NCI-H2107 treated with DMSO at 0.1 percent for 48 hours (cell line): Measurements from ENCODE around the gene CFAP65.

Experiments
- DNase-seq: peaks from one replicate; lab custom pipeline; 2025; ENCODE audit not compliant: unreplicated experiment; lab: John Stamatoyannopoulos, UW

The CFAP65 gene

DNA sequence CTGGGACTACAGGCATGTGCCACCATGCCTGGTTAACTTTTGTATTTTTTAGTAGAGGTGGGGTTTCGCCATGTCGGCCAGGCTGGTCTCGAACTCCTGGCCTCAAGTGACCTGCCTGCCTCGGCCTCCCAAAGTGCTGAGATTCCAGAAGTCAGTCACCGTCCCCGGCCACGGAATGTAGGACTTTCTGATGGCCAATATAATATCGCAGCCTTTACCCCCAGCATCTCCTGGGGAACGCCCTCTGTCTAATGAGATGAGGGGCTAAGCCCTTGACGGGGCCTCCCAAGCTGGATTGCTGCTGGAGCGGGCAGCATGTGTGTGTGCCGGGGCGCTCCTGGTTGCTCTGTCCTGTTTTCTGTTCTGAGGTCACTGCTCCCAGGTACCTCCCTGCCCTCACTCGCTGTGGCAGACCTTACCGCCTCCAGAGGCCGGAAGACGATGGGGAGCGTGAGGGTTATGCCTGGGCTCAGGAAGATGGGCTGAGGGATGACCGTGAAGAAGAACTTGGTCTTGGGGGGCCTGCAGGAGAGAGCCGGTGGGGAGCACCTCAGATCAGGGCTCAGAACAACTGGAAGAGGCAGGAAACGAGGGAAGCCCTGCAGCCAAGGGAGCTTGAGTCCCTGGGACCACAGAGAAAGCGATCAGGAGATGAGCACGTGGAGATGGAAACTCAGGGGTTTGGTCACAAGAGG lies 9.1 kb downstream of the CFAP65 start:
- DNase-seq: no peak

DNA sequence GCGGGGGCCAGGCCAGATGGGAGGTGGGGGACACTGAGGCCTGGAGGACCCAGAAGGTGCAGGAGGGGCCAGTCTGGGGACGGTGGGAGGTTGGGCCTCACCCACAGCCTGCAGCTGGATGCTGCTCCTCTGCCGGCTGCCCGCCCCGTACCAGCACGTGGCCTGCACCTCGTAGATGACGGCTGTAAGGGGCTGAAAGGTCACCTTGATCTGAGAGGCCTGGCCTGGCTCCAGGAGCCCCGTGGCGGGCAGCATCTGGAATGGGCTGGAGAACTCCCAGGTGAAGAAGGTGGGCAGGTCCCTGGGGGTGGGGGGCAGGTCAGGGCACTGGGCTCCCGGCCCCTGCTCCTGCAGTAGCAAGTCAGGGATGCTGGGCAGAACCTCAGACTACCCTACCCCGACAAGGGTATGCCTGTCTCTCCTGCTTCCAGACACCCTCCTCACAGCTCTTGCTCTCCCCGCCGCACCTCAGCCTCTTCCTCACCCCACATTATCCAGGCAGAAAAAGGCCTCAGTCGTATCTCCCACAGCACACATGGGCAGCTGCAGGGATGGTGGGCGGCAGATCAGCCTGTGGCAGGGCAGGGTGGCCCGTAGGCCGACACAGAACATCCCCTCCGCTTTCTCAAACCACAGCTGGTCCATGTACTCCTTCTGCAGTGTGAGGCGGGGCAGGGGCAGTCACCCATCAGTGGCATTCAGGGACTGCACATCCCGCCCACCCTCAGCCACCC lies 10.1 kb downstream of the CFAP65 start:
- no peak for DNase-seq

DNA sequence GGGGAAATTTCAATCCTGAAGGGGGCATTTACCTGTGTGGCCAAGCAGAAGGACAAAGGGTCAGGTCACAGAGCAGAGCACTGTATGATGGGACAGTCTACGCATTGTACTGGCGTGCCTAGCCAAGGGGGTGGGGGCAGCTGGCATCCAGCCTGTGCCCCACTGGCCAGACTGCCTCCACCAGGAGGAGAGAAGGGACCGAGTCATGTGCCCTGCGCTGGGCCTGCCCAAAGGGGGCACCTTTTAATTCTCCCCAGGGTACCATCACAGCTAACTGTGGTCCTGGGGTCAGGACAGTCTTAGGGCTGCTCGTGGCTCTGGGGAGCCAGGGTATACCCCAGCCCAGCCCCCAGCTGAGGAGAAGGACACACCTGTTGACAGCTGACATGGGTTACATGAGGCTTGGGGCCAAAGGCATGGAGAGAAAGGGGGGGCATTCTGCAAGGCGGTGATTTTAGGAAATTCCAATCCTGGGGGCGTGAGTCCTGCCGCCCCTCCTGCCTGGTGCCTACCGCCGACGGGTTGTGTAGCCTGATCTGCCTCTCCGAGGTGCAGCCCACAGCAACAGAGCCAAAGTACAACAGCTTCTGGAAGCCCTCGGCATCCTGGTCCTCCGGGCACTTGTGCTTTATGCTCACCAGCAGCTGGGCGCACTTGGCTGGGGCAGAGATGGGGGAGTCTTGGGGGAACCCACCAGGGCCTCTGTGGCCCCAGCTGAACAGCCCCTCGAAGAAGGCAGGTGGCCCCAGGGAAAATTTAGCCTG lies 11.0 kb downstream of the CFAP65 start:
- no peak for DNase-seq

DNA sequence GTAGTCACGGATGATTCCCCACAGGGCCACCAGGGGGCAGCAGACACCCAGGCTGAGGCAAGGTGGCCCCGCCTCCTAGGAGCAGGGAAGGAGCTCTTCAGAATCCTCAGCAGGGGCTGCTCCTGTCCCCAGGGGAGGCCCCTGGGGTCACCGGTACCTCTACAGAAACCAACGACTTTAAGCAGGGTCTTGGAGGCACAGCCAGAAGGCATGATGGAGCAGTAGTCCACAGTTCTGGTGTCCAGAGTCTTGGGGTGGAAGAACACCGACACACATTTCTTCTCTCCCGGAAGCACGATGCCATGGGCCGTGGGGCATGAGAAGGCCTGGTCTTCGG lies 11.5 kb downstream of the CFAP65 start:
- DNase-seq: peak; percentile 29

DNA sequence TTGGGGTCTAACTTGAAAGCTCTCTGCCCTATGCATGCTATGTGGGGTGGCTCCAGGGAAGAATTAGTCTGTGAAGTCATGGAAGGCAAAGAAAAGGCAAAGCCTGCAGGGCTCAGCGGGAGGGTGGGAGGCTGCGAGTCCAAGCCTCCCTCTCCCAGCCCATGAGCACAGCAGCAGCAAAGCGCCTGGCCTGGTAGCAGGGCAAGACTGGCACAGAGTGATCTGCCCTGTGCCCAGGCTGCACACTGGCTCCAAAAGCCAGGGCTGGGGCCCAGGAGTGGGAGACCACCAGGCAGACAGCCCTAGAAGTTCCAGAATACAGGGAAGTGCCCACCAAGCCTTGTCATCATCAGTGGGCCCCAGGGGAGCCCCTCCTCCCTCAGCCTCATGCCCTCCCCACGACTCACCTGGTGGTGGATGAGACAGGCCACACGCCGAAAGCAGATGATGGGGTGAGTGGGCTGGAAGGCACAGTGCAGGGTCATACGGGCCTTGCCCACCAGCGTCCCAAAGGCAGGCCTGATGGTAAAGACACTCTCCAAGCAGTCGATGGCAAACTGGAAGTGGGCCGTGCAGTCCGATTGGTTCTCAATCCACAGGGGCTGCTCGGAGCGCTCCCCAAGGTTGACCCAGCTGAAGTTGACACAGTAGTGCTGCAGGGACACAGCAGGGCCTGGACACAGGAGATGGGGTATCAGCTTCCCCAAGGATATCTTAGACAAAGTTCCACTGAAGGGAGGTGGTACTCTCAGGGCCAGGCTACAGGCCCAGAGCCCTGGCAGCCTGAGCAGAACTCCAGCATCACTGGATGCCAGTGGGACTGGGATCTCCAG lies 12.1 kb downstream of the CFAP65 start:
- DNase-seq: no peak

DNA sequence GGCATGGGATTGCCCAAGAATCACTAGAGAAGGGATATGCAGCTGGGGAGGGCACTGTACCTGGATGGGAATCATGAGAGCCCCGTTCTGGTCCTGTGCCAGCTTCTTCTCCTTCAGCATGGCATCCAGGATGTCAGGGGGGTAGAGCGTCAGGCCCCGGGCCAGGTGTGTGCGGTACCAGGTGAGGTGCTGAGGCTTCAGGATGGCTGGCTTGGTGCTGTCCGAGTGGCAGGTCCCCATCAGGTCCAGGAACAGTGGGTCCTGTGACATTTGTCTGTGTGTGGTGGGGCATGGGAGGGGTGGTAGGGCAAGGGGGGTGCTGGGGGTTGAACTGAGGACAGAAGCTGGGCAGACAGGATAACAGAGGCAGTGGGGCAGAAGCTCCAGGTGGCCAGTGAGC lies 13.2 kb downstream of the CFAP65 start:
- DNase-seq: no peak

DNA sequence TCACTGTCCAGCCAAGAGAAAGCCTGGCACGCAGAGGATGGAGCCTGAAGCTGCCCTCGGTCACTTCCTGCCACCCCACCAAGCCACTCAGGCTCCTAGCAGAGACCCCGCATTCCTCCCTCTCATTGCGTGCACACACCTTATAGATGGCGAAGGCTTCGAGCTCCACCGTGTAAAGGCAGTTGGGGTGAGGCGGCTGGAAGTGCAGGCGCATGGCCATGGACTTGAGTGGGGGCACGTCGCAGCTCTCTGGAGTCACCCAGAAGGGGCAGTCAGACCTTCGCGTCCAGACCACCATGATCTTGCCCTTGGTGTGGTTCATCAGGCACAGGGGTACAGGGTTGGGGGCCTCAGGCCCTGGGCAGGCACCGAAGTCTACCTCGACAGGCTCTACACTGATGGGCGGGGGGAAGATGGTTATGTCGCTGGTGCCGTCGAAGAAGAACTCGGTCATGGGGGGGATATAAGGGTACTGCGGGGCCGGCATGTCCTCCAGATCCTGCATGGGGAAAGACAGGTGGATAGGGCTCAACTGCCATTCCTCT lies 13.7 kb downstream of the CFAP65 start:
- DNase-seq: no peak

DNA sequence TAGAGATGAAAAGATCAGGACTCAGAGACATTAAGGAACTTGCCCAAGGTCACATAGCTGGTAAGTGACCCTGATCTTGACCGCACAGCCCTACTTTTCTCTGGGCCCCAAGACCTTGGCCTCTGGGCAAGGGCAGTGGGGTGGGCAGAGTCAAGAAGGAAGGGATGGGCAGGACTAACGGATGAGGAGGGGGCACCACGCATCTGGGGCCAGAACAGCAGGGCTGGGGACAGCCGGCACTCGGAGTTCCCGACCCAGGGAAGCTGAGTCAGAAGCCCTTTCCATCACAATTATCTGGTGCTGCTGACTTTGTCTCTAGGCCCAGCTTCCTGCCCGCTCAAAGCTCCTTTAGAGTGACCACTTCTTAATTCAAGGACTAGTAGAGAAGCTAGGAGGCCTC lies 14.4 kb downstream of the CFAP65 start:
- DNase-seq: no peak

DNA sequence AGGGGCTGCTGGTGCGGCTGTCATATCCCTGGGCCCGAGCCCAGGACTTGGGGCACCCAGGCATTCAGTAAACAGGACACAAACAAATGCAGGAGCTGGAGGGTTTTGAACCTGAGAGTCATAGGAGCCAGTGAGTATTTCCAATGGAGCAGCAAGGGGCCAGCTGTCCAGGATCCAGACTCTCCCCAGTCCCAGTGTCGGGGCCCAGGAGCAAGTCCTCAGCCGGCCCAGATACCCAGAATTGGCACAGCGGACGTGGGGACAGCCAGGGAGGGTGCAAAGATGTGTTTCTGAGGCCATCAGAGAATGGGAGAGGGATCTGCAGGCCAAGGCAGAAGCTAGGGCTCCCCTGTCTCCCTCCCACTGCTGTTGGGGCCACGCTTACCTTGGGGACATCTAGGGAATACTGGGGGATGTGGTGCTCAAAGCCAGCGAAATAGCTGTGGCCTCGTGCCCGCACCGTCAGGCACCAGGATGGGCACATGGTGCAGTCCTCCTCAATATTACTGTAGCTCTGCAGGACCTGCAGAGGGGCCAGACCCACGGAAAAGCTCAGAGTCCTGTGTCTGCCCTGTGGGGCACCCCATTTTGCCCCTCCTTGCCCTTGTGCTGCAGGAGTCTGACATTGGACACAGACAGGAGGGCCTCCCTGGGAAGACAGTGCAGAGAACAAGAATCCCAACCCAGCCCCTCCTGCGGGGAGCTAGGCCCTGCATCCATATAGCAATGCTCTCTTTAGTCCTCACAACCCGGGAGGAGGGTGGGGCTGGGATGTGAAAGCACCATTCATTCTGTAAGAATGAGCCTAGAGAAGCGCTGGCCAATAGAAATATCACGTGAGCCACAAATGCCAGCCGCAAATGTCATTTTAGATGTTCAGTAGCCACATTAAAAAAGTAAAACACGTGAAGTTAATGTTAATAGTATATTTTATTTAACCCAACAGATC lies 15.4 kb downstream of the CFAP65 start:
- no peak for DNase-seq

DNA sequence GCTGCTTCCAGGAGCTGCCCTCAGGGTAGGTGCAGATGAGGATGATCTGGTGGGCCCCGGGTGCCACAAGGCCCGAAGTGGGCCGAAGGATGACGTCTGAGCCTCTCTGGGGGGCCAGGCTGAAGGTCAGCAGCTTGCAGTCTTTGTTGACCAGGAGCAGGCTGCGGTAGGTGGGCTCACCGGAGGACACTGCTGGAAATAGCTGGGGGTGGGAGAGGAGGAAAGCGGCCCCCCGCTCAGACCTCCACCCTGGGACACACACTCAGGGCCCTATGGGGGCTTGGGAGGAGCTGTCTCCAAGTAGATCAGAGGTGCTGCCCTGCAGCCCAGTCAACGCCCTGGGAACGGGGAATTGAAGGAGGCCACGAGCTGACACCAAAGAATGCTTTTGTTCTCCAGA lies 17.3 kb downstream of the CFAP65 start:
- DNase-seq: no peak

DNA sequence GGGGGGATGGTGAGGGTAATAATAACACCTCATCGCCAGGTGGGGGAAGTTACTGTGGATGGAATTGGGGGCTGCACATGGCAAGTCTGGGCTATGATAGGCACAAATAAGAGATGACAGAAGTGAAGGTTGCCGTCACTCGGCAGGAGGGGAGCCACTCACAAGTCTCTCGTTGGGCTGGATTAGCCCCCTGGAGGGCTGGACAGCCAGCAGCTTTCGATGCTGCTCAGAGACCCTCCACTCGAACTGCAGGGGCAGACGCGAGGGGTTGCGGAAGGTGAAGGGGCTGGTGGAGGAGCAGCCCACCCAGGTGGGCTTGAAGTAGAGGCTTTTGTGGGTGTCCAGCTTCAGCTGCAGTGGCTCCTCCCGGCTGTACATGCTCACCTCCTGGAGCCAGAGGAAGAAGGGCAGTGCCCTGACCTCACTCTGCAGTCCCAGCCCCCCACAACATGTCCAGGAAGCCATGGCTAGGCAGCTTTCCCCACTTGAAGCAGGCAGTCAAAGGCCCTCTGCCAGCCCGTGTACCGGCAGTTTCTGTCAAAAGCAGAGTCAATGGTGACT lies 18.2 kb downstream of the CFAP65 start:
- no peak for DNase-seq

DNA sequence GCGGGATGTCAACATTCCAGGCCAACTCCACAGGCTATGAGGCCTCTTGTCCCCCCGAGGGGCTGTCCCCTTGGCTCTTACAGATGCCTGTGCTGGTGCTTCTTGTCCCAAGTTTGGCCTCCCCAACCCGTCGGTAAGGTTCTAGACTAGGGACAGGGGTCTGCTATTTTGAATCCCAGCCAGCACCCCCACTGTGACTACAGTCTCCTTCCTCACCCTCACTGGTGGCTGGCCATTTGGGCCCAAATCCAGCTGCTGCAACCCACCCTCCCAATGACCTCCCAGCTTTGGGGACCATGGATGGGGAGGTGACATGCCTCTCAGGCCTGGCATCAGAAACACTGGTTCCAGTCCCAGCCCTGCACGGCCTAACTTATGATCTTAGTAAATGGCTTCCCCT lies 18.7 kb downstream of the CFAP65 start:
- DNase-seq: no peak

DNA sequence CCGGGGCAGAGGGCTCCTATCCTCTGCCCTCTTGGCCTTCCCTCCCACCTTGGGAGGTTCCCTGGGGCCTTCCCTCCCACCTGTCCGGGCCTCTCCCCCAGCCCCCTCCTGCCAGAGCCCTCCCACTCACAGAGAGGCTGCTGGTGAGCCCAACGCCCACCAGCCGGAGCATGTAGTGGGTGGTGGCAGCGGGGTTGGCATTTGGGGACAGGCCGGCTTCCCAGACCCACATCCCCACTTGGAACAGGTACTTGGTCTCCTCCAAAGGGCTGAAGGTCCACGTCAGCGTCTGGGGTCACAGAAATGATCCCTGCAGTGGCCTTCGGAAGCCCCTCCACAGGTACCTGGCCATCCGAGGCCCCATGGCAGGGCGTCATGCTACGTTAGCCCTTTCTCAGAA lies 19.3 kb downstream of the CFAP65 start:
- no peak for DNase-seq

DNA sequence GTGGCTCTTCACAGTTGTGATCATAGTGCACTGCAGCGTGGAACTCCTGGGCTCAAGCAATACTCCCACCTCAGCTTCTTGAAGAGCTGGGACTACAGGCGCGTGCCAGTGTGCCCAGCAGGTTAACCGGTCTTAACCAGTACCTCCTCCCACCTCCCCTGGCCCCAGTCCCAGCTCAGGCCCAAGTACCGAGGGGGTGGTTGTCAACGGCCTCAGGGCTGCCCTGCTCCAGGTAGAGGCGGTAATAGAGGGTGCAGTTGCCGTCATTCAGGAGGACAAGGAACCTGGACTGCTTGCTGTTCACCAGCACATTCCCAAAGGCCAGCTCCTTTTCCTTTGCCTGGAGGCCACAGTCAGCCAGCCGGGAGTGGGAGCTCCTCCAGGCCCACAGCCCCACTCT lies 19.7 kb downstream of the CFAP65 start:
- DNase-seq: no peak

DNA sequence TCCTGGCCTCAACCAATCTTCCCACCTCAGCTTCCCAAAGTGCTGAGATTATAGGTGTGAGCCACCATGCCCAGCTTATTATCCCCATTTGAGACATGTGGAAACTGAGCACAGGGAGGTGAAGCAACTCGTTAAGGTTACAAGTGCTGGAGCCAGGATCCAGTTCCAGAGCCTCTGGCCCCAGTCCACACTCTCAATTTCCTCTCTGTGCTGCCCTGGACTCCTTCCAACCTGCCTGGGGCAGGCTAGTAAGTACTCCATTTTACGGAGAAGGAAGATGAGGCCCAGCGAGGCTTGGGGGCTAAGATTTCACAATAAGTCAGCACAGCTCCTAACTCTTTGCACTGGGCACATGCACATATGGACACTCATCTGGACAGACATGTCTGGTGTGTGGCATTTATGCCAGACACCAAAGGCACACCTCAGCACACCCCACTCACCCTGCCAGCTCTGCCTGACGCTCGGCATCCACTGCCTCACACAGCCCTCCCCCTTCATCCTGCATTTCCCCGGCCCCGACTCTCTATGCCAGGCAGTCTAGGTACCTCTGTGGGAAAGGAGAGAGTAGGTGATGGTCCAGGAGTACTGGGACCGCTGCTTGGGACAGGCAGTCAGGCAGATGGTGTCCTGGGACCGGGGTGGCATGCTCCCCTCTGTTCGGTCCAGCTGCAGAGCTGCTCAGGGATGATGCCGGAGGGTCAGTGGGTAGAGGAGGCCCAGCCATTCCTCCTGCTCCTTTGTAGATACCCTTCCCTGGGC lies 20.5 kb downstream of the CFAP65 start:
- no peak for DNase-seq

DNA sequence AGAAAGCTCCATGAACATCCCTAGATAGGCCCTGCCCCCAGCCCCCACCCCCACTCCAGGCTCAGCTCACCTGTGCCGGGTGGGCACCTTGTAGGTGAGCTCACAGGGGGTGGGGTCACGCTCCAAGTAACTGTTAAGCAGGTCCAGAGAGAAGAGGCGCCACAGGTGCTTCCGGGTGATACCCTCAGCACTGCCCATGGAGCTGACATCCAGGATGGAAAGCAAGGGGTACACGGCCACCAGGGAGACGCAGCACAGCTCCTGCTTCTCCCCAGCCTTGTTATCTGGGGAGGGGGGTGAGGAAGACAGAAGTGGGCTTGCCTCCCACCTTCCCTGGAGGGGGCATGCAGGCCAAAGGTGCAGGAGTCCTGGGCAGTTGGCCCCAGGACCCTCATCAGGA lies 21.9 kb downstream of the CFAP65 start:
- no peak for DNase-seq

DNA sequence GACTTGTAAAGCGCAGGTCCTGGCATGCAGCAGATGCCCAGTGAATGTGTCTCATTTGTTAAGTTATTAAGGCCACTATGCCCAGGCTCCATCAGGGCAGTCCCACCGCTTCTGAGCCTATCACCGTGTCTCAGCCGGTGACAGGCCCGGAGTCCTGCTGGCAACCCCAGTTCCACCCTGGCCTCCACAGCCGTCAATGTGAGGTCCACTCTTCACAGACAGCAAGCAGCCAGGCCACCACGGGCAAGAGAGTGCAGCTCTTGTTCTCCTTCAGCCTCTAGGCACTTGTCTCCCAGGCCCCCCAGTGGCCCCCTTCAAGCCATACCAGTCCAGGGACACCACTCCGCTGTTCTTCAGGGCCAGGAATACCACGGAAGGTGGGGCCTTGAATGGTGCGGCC lies 22.6 kb downstream of the CFAP65 start:
- no peak for DNase-seq

DNA sequence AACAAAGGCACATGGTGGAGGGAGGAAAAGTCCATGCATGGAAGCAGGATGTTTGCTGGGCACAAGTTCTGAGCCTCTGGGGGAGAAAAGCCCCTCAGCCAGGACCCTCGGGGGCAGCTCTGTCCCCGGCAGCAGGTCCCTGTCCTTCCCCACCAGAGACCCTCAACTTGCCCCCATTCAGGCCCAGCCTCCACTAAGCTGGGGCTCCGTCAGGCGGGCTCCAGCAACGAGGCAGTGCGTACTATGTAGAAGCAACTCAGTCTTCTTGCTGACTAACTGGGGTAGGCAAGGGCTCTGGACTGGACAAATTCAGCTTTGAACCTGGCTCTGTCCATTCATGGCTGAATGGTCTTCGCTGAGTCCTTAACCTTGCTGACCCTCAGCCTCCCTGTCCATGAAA lies 23.0 kb downstream of the CFAP65 start:
- DNase-seq: no peak
